Astrocyte of the spinal cord (primary cell): Measurements from ENCODE around the gene PXYLP1.

Experiments
- DNase-seq: peaks from one replicate; pipeline ENCODE4 v3.0.0; 2011; ENCODE audit warnings: low read depth, low spot score
- H3K4me3 ChIP-seq: 2 replicates; pipeline ENCODE4 v1.5.1; 2011; ENCODE audit warnings: low read depth, mild to moderate bottlenecking, low read length, moderate library complexity
- CTCF ChIP-seq: IDR thresholded peaks from 2 replicates; pipeline ENCODE4 v1.5.1; 2012; ENCODE audit warnings: low read depth, mild to moderate bottlenecking, low read length, inconsistent platforms
- in situ Hi-C: cut with HindIII; loops from 2 replicates; pipeline ENCODE4 v1.10.0; 2017; ENCODE audit warnings: low sequenced_read_pairs

PXYLP1 gene

DNA sequence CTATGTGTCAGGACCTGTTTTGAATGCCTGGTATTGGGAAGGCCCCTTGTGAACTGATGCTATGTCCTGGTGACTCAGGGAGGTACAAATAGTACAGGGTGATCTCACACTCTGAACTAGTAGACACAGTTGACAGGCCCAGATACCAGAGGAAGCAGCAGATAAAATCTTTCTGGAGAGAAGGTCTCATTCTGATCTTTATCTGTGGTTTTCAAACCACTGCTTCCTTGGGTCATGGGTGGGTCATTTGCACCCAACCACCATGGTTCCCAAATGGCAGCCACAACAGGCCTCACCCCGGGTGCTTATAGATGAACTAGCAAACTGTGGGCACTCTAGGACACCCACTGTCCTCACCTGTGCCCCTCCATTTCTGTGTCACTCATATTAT lies 43.4 kb downstream of the PXYLP1 start:
- no peak overlapping the region for H3K4me3 ChIP-seq
- DNase-seq, result peak; percentile 17
- in situ Hi-C loops, result no loop called here
- no peak for TF ChIP-seq CTCF

- no peak for DNase-seq
- TF ChIP-seq CTCF, result no peak
- no peak overlapping the region for H3K4me3 ChIP-seq
- in situ Hi-C loops, result no loop called here
Observed at GRCh38 chr3:141275511-141275910, 43.9 kb downstream of the PXYLP1 start.

GRCh38 chr3:141275973-141276372 lies 44.3 kb downstream of the PXYLP1 start:
- H3K4me3 ChIP-seq, result no peak overlapping the region
- in situ Hi-C loops, result no loop called here
- no peak for TF ChIP-seq CTCF
- DNase-seq, result no peak

DNA sequence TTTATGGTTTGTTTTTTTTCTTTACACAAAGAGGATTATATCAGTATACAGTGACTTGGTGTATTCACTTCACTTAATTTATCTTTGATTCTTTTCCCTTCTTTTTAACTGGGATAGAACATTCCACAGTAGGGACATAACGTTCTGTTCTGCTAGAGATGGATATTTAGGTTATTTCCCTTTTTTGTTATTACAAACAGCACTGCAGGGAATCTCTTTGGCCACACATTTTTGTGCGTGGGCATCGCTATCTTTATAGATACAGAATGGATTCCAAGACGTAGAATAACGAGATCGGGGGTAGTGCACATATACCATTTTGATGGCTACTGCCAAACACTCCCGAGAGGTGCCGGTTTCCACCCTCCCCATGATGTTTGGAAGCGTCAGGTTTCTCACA lies 44.8 kb downstream of the PXYLP1 start:
- DNase-seq, result no peak
- in situ Hi-C loops, result no loop called here
- H3K4me3 ChIP-seq, result no peak overlapping the region
- TF ChIP-seq CTCF, result no peak

- no peak for TF ChIP-seq CTCF
- in situ Hi-C loops, result no loop called here
- H3K4me3 ChIP-seq, result no peak overlapping the region
- DNase-seq, result no peak
Observed at GRCh38 chr3:141277451-141277850, 45.8 kb downstream of the PXYLP1 start.

DNA sequence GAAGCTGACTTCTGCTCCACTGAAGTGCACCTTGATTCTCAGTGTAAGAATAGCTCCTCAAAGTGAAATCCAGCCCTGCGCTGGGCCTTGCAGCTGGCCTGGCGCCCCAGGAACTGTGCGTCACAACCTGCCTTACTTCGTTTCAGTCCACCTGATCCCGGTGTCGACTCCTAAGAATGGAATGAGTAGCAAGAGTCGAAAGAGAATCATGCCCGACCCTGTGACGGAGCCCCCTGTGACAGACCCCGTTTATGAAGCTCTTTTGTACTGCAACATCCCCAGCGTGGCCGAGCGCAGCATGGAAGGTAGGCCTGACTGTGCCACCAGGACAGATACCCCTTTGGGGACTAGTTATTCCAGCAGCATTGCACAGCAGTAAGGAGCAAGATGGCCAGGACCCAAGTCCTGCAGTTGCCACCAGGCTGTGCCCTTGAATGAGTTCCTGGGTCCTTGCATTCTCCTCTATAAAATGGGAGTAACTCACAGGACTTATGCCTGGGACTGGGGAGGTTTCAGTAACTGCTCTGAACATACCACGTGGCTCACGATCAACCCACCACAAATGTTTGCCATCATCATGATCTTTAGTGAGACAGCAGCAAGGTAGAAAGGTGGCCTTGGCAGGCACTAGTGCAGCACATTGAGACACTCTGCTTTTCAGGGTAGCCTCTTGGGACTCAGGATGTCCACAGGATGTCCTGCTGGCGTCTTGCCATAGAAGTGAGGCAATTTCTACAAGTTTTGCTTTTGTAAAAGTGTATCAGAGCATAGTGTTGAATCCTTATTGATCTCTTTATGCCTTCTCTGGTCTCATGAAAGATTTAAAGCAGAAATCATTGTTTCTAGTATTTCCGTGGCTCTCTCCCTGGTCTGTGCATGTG lies 46.8 kb downstream of the PXYLP1 start:
- no peak for TF ChIP-seq CTCF
- in situ Hi-C loops, result no loop called here
- no peak overlapping the region for H3K4me3 ChIP-seq
- DNase-seq, result peak; percentile 22
